Nephron progenitor cell (in vitro differentiated cells): ENCODE results near the gene GPR68.
A peak's percentile ranks its signal among the peaks of the same experiment; 100 is the strongest.

Experiments
- DNase-seq: peaks from one replicate; pipeline ENCODE4 v3.0.0; 2021
- H3K27ac Mint-ChIP-seq: 2 replicates; pipeline ENCODE4 v1.8.0; 2021; ENCODE audit warnings: mild to moderate bottlenecking, moderate library complexity, mixed read lengths
- H3K27me3 Mint-ChIP-seq: 2 replicates; pipeline ENCODE4 v1.8.0; 2021; ENCODE audit warnings: mild to moderate bottlenecking, low read depth, mixed read lengths; ENCODE audit not compliant: poor library complexity
- H3K36me3 Mint-ChIP-seq: 2 replicates; pipeline ENCODE4 v1.8.0; 2021; ENCODE audit warnings: low read depth, mixed read lengths
- H3K4me1 Mint-ChIP-seq: 2 replicates; pipeline ENCODE4 v1.8.0; 2021; ENCODE audit warnings: mixed read lengths
- H3K4me3 Mint-ChIP-seq: 2 replicates; pipeline ENCODE4 v1.8.0; 2021; ENCODE audit warnings: mild to moderate bottlenecking, moderate library complexity, mixed read lengths
- H3K9me3 Mint-ChIP-seq: 2 replicates; pipeline ENCODE4 v1.8.0; 2021; ENCODE audit warnings: mild to moderate bottlenecking, moderate library complexity, mixed read lengths
- TF ChIP-seq, protein P1 (sequence below): fragments of 200-600 bp; sonication (generic); IDR thresholded peaks from 2 replicates; pipeline ENCODE4 v1.5.0; 2021; ENCODE audit warnings: antibody characterized with exemption

The GPR68 gene

DNA sequence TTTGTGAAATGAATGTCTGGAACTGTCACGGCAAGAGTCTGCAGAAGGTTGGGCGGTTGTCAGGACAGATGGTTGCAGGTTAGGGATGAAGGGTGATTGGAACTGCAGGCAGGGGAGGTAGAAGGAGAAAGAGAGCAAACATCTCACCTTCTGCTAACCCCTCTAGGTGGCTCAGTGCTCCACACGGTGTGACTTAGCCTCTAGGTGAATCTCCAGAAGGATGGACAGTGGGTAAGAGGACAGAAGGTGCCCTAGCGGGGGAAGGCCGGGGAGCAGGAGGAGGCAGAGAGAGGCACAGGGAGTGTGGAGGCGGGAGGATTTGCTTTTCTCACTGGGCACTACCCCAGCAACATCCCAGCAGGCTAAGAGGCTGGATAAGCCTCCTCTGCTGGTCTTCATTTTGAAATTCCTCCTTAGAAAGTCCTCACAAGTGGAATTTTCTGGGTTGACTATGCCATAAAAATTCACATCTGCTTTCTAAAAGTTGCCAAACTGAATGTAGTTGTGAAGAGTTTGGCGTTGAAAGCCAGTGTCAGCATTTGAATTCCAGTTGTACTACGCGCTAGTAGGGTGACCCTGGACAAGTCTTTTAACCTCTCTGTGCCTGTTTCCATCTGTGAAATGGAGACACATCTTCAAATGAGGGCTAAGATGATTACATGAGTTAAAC, 10.7 kb upstream of the GPR68 start:
- Mint-ChIP-seq H3K27me3 (peaks cover 57% of the 10 kb centered on the region), H3K4me3 (no peak overlapping the region), H3K9me3 (no peaks in the 10 kb centered on the region), H3K27ac (no peak overlapping the region), H3K4me1 (peaks cover 23% of the 10 kb centered on the region), H3K36me3 (no peaks in the 10 kb centered on the region)
- DNase-seq = no peak
- TF ChIP-seq, protein P1, sequence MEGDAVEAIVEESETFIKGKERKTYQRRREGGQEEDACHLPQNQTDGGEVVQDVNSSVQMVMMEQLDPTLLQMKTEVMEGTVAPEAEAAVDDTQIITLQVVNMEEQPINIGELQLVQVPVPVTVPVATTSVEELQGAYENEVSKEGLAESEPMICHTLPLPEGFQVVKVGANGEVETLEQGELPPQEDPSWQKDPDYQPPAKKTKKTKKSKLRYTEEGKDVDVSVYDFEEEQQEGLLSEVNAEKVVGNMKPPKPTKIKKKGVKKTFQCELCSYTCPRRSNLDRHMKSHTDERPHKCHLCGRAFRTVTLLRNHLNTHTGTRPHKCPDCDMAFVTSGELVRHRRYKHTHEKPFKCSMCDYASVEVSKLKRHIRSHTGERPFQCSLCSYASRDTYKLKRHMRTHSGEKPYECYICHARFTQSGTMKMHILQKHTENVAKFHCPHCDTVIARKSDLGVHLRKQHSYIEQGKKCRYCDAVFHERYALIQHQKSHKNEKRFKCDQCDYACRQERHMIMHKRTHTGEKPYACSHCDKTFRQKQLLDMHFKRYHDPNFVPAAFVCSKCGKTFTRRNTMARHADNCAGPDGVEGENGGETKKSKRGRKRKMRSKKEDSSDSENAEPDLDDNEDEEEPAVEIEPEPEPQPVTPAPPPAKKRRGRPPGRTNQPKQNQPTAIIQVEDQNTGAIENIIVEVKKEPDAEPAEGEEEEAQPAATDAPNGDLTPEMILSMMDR = no peak

DNA sequence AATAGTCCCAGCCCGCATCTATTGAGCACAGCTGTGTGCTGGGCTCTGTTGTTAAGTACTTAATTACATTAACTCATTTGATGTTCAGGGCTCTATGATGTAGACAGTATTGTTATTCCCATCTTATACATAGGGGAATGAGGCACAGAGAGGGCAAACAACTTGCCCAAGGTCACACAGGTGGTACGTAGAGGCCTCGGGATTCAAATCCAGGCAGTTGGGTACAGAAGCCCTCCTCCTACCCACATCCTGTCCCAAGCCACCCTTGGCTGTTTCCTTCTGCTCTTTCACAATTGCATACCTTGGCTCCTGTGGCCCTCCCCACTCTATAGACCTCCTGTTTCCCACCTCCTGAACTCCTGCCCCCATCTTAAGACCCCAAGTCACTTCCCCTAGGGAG, 10.0 kb upstream of the GPR68 start:
- peaks cover 30% of the 10 kb centered on the region for H3K4me1 Mint-ChIP-seq
- no peak overlapping the region for H3K27ac Mint-ChIP-seq
- no peak for DNase-seq
- H3K27me3 Mint-ChIP-seq = peaks cover 54% of the 10 kb centered on the region
- peak overlapping the region; percentile 81 for H3K4me3 Mint-ChIP-seq
- H3K9me3 Mint-ChIP-seq = no peaks in the 10 kb centered on the region
- H3K36me3 Mint-ChIP-seq = no peaks in the 10 kb centered on the region
- TF ChIP-seq, protein P1 = no peak

GRCh38 chr14:91253795-91254323, 9.4 kb upstream of the GPR68 start:
- no peaks in the 10 kb centered on the region for H3K9me3 Mint-ChIP-seq
- DNase-seq = peak; percentile 42
- H3K36me3 Mint-ChIP-seq = no peaks in the 10 kb centered on the region
- peaks cover 54% of the 10 kb centered on the region for H3K27me3 Mint-ChIP-seq
- no peak overlapping the region for H3K27ac Mint-ChIP-seq
- TF ChIP-seq, protein P1 = no peak
- H3K4me1 Mint-ChIP-seq = peaks cover 31% of the 10 kb centered on the region
- H3K4me3 Mint-ChIP-seq = peak overlapping the region; percentile 81

DNA sequence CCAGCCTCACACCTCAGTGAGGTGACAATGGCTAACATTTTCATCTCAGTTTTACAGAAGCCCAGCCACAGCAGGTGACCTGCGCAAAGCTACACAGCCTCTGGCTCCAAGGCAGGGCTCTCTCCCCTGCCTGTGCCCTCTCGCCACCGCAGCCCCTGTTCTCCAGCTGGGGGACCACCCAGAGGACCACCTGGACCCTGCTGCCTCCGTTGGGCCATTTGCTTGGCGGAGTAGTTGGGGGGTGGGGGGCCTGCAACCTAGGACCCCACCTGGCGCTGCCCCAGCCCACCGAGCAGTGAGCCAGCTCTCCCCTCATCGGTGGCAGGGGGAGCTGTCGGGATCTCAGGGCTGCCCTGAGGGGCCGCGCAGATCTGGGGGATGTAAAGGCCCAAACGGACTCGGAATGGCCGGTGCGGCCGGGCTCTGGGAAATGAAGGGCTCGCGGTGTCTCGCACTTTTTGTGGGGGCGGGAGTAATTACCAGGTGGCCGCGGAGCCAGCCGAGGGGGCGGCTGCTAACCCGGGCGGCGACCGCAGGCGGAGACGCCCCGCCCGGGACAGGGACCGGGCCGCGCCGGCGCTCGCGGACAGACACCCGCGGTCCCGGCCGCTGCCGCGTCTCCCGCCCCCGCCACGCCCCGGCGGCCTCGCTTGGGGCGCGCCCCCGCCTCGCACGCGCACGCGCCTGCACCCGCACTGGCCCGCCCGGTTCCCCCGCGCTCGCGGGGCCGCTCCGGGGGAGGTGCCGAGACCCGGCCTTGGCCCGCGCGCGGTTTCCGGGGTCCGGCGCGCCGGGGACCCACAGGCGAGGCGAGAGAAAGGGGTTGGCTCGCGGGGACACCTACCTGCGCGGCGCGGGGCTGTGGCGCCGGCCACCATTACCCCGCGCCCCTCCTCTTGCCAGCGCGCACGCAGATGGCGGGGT, 8.6 kb upstream of the GPR68 start:
- DNase-seq = peak; percentile 60
- TF ChIP-seq, protein P1 = peak; percentile 19
- H3K27me3 Mint-ChIP-seq = peaks cover 58% of the 10 kb centered on the region
- H3K4me1 Mint-ChIP-seq = peaks cover 24% of the 10 kb centered on the region
- H3K4me3 Mint-ChIP-seq = peak overlapping the region; percentile 81
- H3K27ac Mint-ChIP-seq = no peak overlapping the region
- no peaks in the 10 kb centered on the region for H3K9me3 Mint-ChIP-seq
- H3K36me3 Mint-ChIP-seq = no peaks in the 10 kb centered on the region

DNA sequence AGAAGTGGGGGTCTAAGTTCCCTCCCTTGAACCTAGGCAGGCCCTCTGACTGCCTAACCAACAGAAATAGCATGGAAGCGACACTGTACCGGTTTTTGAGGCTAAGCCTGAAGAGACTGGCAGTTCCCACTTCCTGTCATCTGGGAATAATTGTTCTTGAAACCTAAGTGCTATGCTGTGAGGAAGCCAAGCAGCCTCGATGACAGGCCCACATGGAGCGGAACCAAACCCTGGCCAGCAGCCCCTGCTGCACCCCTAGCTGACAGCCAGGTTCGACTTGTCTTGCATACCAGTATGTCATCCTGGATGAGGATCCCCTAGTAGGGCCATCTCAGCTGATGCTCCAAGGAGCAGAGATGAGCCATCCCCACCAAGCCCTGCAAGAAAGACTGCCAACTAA, 6.4 kb upstream of the GPR68 start:
- H3K9me3 Mint-ChIP-seq = peaks cover 5% of the 10 kb centered on the region
- H3K4me3 Mint-ChIP-seq = no peak overlapping the region
- TF ChIP-seq, protein P1 = no peak
- H3K27ac Mint-ChIP-seq = no peak overlapping the region
- peaks cover 17% of the 10 kb centered on the region for H3K4me1 Mint-ChIP-seq
- H3K27me3 Mint-ChIP-seq = peaks cover 45% of the 10 kb centered on the region
- peaks cover 5% of the 10 kb centered on the region for H3K36me3 Mint-ChIP-seq
- DNase-seq = no peak
